ENCODE results near the gene THAP12.
"Not testable (repeated sequence)": the region's sequence is repeated elsewhere in the genome, so short reads cannot be mapped to it uniquely, and the experiment has no call there.

Gene THAP12
- total RNA-seq = 29.6 to 113 (median 64.9) reads per million in 17 experiments

- peak; percentile 99 for DNase-seq
These were observed at the start of gene THAP12, which contains the start of gene GVQW3 for GRCh38 chr11:76380977-76381719. THAP12 (minus strand) TSS chr11:76381132; CDS start chr11:76380836, 296 bp downstream. GVQW3 (plus strand) TSS chr11:76381323; CDS start chr11:76381829, 506 bp downstream.

- no peak for DNase-seq
These were observed 45.7 kb upstream of the THAP12 start for GRCh38 chr11:76426660-76427059.

GRCh38 chr11:76424891-76425290 is 44.0 kb upstream of the THAP12 start:
- DNase-seq = no peak

- no peak for DNase-seq
These were observed 43.4 kb upstream of the THAP12 start for GRCh38 chr11:76424379-76424778.

- DNase-seq = peak; percentile 17 to 54 (median 46)
These were observed 39.0 kb upstream of the THAP12 start for GRCh38 chr11:76419896-76420295.

GRCh38 chr11:76415073-76415472 is 34.1 kb upstream of the THAP12 start:
- no peak for DNase-seq

GRCh38 chr11:76410851-76411357 is 30.0 kb upstream of the THAP12 start:
- no peak for DNase-seq

- no peak for DNase-seq
These were observed 27.4 kb upstream of the THAP12 start for GRCh38 chr11:76408171-76408965.

GRCh38 chr11:76406359-76406758 is 25.4 kb upstream of the THAP12 start:
- DNase-seq = no peak

GRCh38 chr11:76401484-76401883 is 20.6 kb upstream of the THAP12 start:
- DNase-seq = not testable (repeated sequence)

- DNase-seq = no peak
These were observed 20.0 kb upstream of the THAP12 start for GRCh38 chr11:76400967-76401366.

GRCh38 chr11:76397383-76397782 is 16.5 kb upstream of the THAP12 start:
- DNase-seq = no peak

GRCh38 chr11:76395296-76395695 is 14.4 kb upstream of the THAP12 start:
- no peak for DNase-seq

GRCh38 chr11:76394411-76394810 is 13.5 kb upstream of the THAP12 start:
- no peak for DNase-seq

- DNase-seq = peak in 2 of 4 experiments; percentile 56 to 58
These were observed 11.9 kb upstream of the THAP12 start for GRCh38 chr11:76392870-76393269.

GRCh38 chr11:76391811-76392475 is 11.0 kb upstream of the THAP12 start:
- DNase-seq = no peak

- DNase-seq = no peak
These were observed 10.1 kb upstream of the THAP12 start for GRCh38 chr11:76391021-76391420.

- no peak for DNase-seq
These were observed 7.5 kb upstream of the THAP12 start for GRCh38 chr11:76388408-76388807.

- no peak for DNase-seq
These were observed 5.0 kb upstream of the THAP12 start for GRCh38 chr11:76385903-76386302.

- DNase-seq = no peak
These were observed 1.3 kb upstream of the THAP12 start for GRCh38 chr11:76382209-76382608.

- peak; percentile 31 to 65 (median 44) for DNase-seq
These were observed 564 bp downstream of the THAP12 start for GRCh38 chr11:76380159-76380976.

- DNase-seq = no peak
These were observed 1.1 kb downstream of the THAP12 start for GRCh38 chr11:76379807-76380158.

Measured in suppressor macrophage (primary cell).